ENCODE results near the gene PARPBP.
"Not testable (repeated sequence)": the region's sequence is repeated elsewhere in the genome, so short reads cannot be mapped to it uniquely, and the experiment has no call there.

The PARPBP gene

GRCh38 chr12:102163383-102163782, 43.4 kb downstream of the PARPBP start:
- no peak for DNase-seq

GRCh38 chr12:102167821-102168604, 48.0 kb downstream of the PARPBP start:
- DNase-seq: no peak

- no peak for DNase-seq
Observed at GRCh38 chr12:102169922-102170621, 50.1 kb downstream of the PARPBP start.

GRCh38 chr12:102171951-102172350, 52.0 kb downstream of the PARPBP start:
- DNase-seq: no peak

- DNase-seq: no peak
Observed at GRCh38 chr12:102172436-102172835, 52.5 kb downstream of the PARPBP start.

GRCh38 chr12:102174117-102174516, 54.1 kb downstream of the PARPBP start:
- DNase-seq: no peak

- no peak for DNase-seq
Observed at GRCh38 chr12:102174761-102175160, 54.8 kb downstream of the PARPBP start.

- DNase-seq: no peak
Observed at GRCh38 chr12:102182635-102183034, 62.7 kb downstream of the PARPBP start.

GRCh38 chr12:102195826-102196225, 75.8 kb downstream of the PARPBP start:
- DNase-seq: no peak

GRCh38 chr12:102197789-102198188, 77.8 kb downstream of the PARPBP start, which contains the start of gene PMCH:
TSS of gene PMCH (minus strand) at chr12:102197833. CDS start at chr12:102197770, 63 bp downstream.
- no peak for DNase-seq

- DNase-seq: no peak
Observed at GRCh38 chr12:102201436-102202061, 81.6 kb downstream of the PARPBP start.

- DNase-seq: no peak
Observed at GRCh38 chr12:102202556-102202955, 82.6 kb downstream of the PARPBP start.

- DNase-seq: no peak
Observed at GRCh38 chr12:102204025-102204424, 84.0 kb downstream of the PARPBP start.

- no peak for DNase-seq
Observed at GRCh38 chr12:102215992-102216691, 96.2 kb downstream of the PARPBP start.

- no peak for DNase-seq
Observed at GRCh38 chr12:102220736-102221135, 100.8 kb downstream of the PARPBP start.

- no peak for DNase-seq
Observed at GRCh38 chr12:102227954-102228353, 108.0 kb downstream of the PARPBP start.

GRCh38 chr12:102232036-102232435, 112.1 kb downstream of the PARPBP start:
- DNase-seq: no peak

GRCh38 chr12:102232446-102232845, 112.5 kb downstream of the PARPBP start:
- no peak for DNase-seq

- DNase-seq: no peak
Observed at GRCh38 chr12:102234599-102234998, 114.6 kb downstream of the PARPBP start.

- not testable (repeated sequence) for DNase-seq
Observed at GRCh38 chr12:102240859-102241258, 120.9 kb downstream of the PARPBP start.

All from NCI-H526 treated with DMSO at 0.1 percent for 48 hours (cell line).